Large intestine (tissue), 3 donors: ENCODE data around the gene FGF12. TPM values are rescaled to one million over a fixed set of nuclear protein-coding genes. Genes with fewer than 3 reads are reported as not detected.
"Not testable (repeated sequence)": the region's sequence is repeated elsewhere in the genome, so short reads cannot be mapped to it uniquely, and the experiment has no call there.

Source experiments
- DNase-seq, 2 donors: peaks; one replicate each; pipeline versions ENCODE4 v3.0.0 to v3.0.0-alpha.2; 2013
- H3K27ac ChIP-seq: one replicate; pipeline ENCODE4 v1.5.1; 2013; ENCODE audit warnings: low read length
- H3K27me3 ChIP-seq: 2 replicates; pipeline ENCODE4 v1.6.1; 2013; ENCODE audit warnings: low read length; ENCODE audit not compliant: control insufficient read depth, insufficient read depth
- H3K36me3 ChIP-seq: 2 replicates; pipeline ENCODE4 v1.6.1; 2013; ENCODE audit warnings: low read length; ENCODE audit not compliant: control insufficient read depth, insufficient read depth
- H3K4me1 ChIP-seq: one replicate; pipeline ENCODE4 v1.6.1; 2013; ENCODE audit warnings: low read length; ENCODE audit not compliant: control insufficient read depth, insufficient read depth
- H3K4me3 ChIP-seq: one replicate; pipeline ENCODE4 v1.5.1; 2013; ENCODE audit warnings: low read length
- H3K9me3 ChIP-seq: one replicate; pipeline ENCODE4 v1.6.1; 2013; ENCODE audit warnings: mild to moderate bottlenecking, low read depth, low read length, moderate library complexity; ENCODE audit not compliant: control insufficient read depth
- WGBS: methylation state at CpG from one replicate; pipeline ENCODE4 v1.1.5; 2013; ENCODE audit warnings: low lambda C conversion rate; ENCODE audit not compliant: insufficient coverage; 5-methylcytosine and 5-hydroxymethylcytosine counted together
- polyA plus RNA-seq: library from polyadenylated mRNA; unstranded; fragments of 120-200 nt; gene quantifications from one replicate; pipeline ENCODE4 v1.2.1, GENCODE V29; 2013

The FGF12 gene
- polyA plus RNA-seq, 1 donor: 2.1 TPM

GRCh38 chr3:192607798-192608197 is 119.5 kb downstream of the FGF12 start:
- no peak for DNase-seq
- Histone ChIP-seq H3K4me1 (no peaks in the 10 kb centered on the region), H3K4me3 (no peak overlapping the region), H3K27ac (no peak overlapping the region), H3K36me3 (no peaks in the 10 kb centered on the region), H3K27me3 (no peaks in the 10 kb centered on the region), H3K9me3 (no peaks in the 10 kb centered on the region)
- 92% methylated on average over 3 of the region's 4 CpGs for WGBS

GRCh38 chr3:192597913-192598312 is 129.4 kb downstream of the FGF12 start:
- H3K4me1 ChIP-seq: no peaks in the 10 kb centered on the region
- H3K4me3 ChIP-seq: no peak overlapping the region
- no CpG with 5 or more reads among the region's 2 CpGs for WGBS
- DNase-seq: no peak
- no peaks in the 10 kb centered on the region for H3K36me3 ChIP-seq
- no peaks in the 10 kb centered on the region for H3K27me3 ChIP-seq
- H3K9me3 ChIP-seq: no peaks in the 10 kb centered on the region
- no peak overlapping the region for H3K27ac ChIP-seq

GRCh38 chr3:192597506-192597905 is 129.8 kb downstream of the FGF12 start:
- Histone ChIP-seq H3K27me3 (no peaks in the 10 kb centered on the region), H3K9me3 (no peaks in the 10 kb centered on the region), H3K4me3 (no peak overlapping the region), H3K36me3 (no peaks in the 10 kb centered on the region), H3K27ac (no peak overlapping the region), H3K4me1 (no peaks in the 10 kb centered on the region)
- no peak for DNase-seq
- WGBS: no CpG with 5 or more reads among the region's 2 CpGs

- Histone ChIP-seq H3K4me1 (no peaks in the 10 kb centered on the region), H3K27ac (no peak overlapping the region), H3K4me3 (no peak overlapping the region), H3K9me3 (no peaks in the 10 kb centered on the region), H3K36me3 (no peaks in the 10 kb centered on the region), H3K27me3 (no peaks in the 10 kb centered on the region)
- no peak for DNase-seq
- 100% methylated on average over 1 of the region's 3 CpGs for WGBS
These were observed 148.6 kb downstream of the FGF12 start for GRCh38 chr3:192578729-192579128.

- Histone ChIP-seq H3K27ac (no peak overlapping the region), H3K36me3 (no peaks in the 10 kb centered on the region), H3K4me1 (no peaks in the 10 kb centered on the region), H3K27me3 (no peaks in the 10 kb centered on the region), H3K9me3 (no peaks in the 10 kb centered on the region), H3K4me3 (no peak overlapping the region)
- WGBS: no CpG with 5 or more reads among the region's 2 CpGs
- DNase-seq: no peak
These were observed 149.5 kb downstream of the FGF12 start for GRCh38 chr3:192577811-192578210.

- Histone ChIP-seq H3K27me3 (no peaks in the 10 kb centered on the region), H3K9me3 (no peaks in the 10 kb centered on the region), H3K4me1 (no peaks in the 10 kb centered on the region), H3K36me3 (no peaks in the 10 kb centered on the region), H3K4me3 (no peak overlapping the region), H3K27ac (no peak overlapping the region)
- WGBS: no CpG with 5 or more reads among the region's 1 CpG
- no peak for DNase-seq
These were observed 150.1 kb downstream of the FGF12 start for GRCh38 chr3:192577271-192577670.

- not testable (repeated sequence) for H3K9me3 ChIP-seq, H3K27ac ChIP-seq, H3K4me3 ChIP-seq, DNase-seq, H3K36me3 ChIP-seq, H3K27me3 ChIP-seq, H3K4me1 ChIP-seq
- 80% methylated on average over 1 of the region's 5 CpGs for WGBS
These were observed 150.6 kb downstream of the FGF12 start for GRCh38 chr3:192576704-192577103.

- H3K27ac ChIP-seq: no peak overlapping the region
- no peaks in the 10 kb centered on the region for H3K9me3 ChIP-seq
- DNase-seq: no peak
- no peaks in the 10 kb centered on the region for H3K36me3 ChIP-seq
- WGBS: 43% methylated on average over 2 of the region's 3 CpGs
- H3K27me3 ChIP-seq: peaks cover 3% of the 10 kb centered on the region
- H3K4me1 ChIP-seq: no peaks in the 10 kb centered on the region
- no peak overlapping the region for H3K4me3 ChIP-seq
These were observed 151.3 kb downstream of the FGF12 start for GRCh38 chr3:192575879-192576506.

- no peak overlapping the region for H3K27ac ChIP-seq
- no peak for DNase-seq
- H3K27me3 ChIP-seq: peaks cover 3% of the 10 kb centered on the region
- WGBS: no CpG with 5 or more reads among the region's 2 CpGs
- H3K4me1 ChIP-seq: no peaks in the 10 kb centered on the region
- H3K9me3 ChIP-seq: no peaks in the 10 kb centered on the region
- no peak overlapping the region for H3K4me3 ChIP-seq
- no peaks in the 10 kb centered on the region for H3K36me3 ChIP-seq
These were observed 154.1 kb downstream of the FGF12 start for GRCh38 chr3:192573240-192573639.

- Histone ChIP-seq H3K27me3 (peaks cover 3% of the 10 kb centered on the region), H3K9me3 (no peaks in the 10 kb centered on the region), H3K4me3 (no peak overlapping the region), H3K36me3 (no peaks in the 10 kb centered on the region), H3K27ac (no peak overlapping the region), H3K4me1 (no peaks in the 10 kb centered on the region)
- WGBS: 44% methylated on average over 3 of the region's 30 CpGs
- peak; percentile 2 to 5 for DNase-seq
These were observed 156.2 kb downstream of the FGF12 start for GRCh38 chr3:192570821-192571791.
